H1 (cell line): ENCODE measurements around the gene C5orf24. TPM values are rescaled to one million over a fixed set of nuclear protein-coding genes. Genes with fewer than 3 reads are reported as not detected.

Experiments used
- CTCF ChIA-PET: fragments of 300-600 bp; sonication (Branson Sonifier 250); formaldehyde crosslinking; loops from one replicate; lab custom pipeline; 2021; ENCODE audit not compliant: partially characterized antibody; lab: Charles Lee
- POLR2A ChIA-PET: fragments of 300-600 bp; sonication (Branson Sonifier 250); formaldehyde crosslinking; loops from one replicate; lab custom pipeline; 2021; ENCODE audit warnings: inconsistent platforms; ENCODE audit not compliant: partially characterized antibody; lab: Charles Lee
- DNase-seq, 2 experiments: peaks; one replicate each; pipeline versions ENCODE4 v3.0.0 to v3.0.0-alpha.2; 2010 to 2022; ENCODE audit warnings: low spot score in 2 of 2, low read depth in 1 of 2, mixed read lengths in 1 of 2
- FAIRE-seq: peaks from 2 replicates; lab custom pipeline; 2011; peaks lifted over from hg19 to GRCh38; lab: Jason Lieb, UNC
- H2AFZ ChIP-seq: 2 replicates; pipeline ENCODE4 v1.8.1; 2012; ENCODE audit warnings: low read length, inconsistent platforms
- H2AK5ac ChIP-seq: 2 replicates; pipeline ENCODE4 v1.6.1; 2013; ENCODE audit warnings: low read depth, low read length
- H2BK120ac ChIP-seq: replicated peaks from 2 replicates; pipeline ENCODE3; 2013; ENCODE audit warnings: low read depth, low read length, inconsistent platforms
- H2BK12ac ChIP-seq: 2 replicates; pipeline ENCODE4 v1.6.1; 2013; ENCODE audit warnings: low read depth, low read length
- H2BK15ac ChIP-seq: 2 replicates; pipeline ENCODE4 v1.6.1; 2013; ENCODE audit warnings: low read length
- H2BK20ac ChIP-seq: 2 replicates; pipeline ENCODE4 v1.6.1; 2013; ENCODE audit warnings: low read length
- H2BK5ac ChIP-seq: 2 replicates; pipeline ENCODE4 v1.6.1; 2013; ENCODE audit warnings: low read depth, low read length
- H3K14ac ChIP-seq: 2 replicates; pipeline ENCODE4 v1.6.1; 2013; ENCODE audit warnings: inconsistent platforms; ENCODE audit not compliant: insufficient read length
- H3K18ac ChIP-seq: 2 replicates; pipeline ENCODE4 v1.6.1; 2013; ENCODE audit warnings: low read length; ENCODE audit errors: extremely low read depth
- H3K23ac ChIP-seq: 2 replicates; pipeline ENCODE4 v1.6.1; 2013; ENCODE audit warnings: inconsistent platforms; ENCODE audit not compliant: insufficient read length
- H3K23me2 ChIP-seq: 2 replicates; pipeline ENCODE4 v1.6.1; 2013; ENCODE audit warnings: low read depth, low read length
- H3K27ac ChIP-seq: 2 replicates; pipeline ENCODE4 v1.6.1; 2011; ENCODE audit warnings: low read depth, low read length, inconsistent platforms
- H3K27me3 ChIP-seq, 4 experiments: replicated peaks in 1 of 4; 1 replicate in 1 of 4; 2 replicates in 3 of 4; pipeline versions ENCODE4 v1.6.1 to v1.8.1; 2011 to 2013; ENCODE audit warnings: low read length in 3 of 4, mild to moderate bottlenecking in 3 of 4, inconsistent platforms in 2 of 4, mixed read lengths in 2 of 4, moderate library complexity in 1 of 4; ENCODE audit not compliant: control insufficient read depth in 3 of 4, insufficient read depth in 3 of 4; ENCODE audit errors: extremely low read depth in 1 of 4
- H3K36me3 ChIP-seq, 4 experiments: 2 replicates each; pipeline versions ENCODE4 v1.6.1 to v1.8.1; 2011 to 2013; ENCODE audit warnings: mild to moderate bottlenecking in 4 of 4, low read length in 3 of 4, moderate library complexity in 2 of 4, control low read depth in 1 of 4, inconsistent platforms in 1 of 4; ENCODE audit not compliant: insufficient read depth in 4 of 4, control insufficient read depth in 2 of 4
- H3K4ac ChIP-seq: replicated peaks from 2 replicates; pipeline ENCODE3; 2013; ENCODE audit warnings: low read length, low read depth, mixed read lengths, inconsistent platforms; ENCODE audit not compliant: insufficient read length
- H3K4me1 ChIP-seq, 4 experiments: replicated peaks in 1 of 4; 1 replicate in 1 of 4; 2 replicates in 3 of 4; pipeline versions ENCODE4 v1.6.1 to v1.8.1; 2011 to 2013; ENCODE audit warnings: low read length in 3 of 4, inconsistent platforms in 2 of 4, mixed read lengths in 1 of 4; ENCODE audit not compliant: insufficient read depth in 4 of 4, control insufficient read depth in 3 of 4
- H3K4me2 ChIP-seq, 2 experiments: 2 replicates each; pipeline versions ENCODE4 v1.6.1 to v1.8.1; 2011 to 2013; ENCODE audit warnings: low read depth in 2 of 2, low read length in 2 of 2, control low read depth in 1 of 2, inconsistent platforms in 1 of 2, mild to moderate bottlenecking in 1 of 2; ENCODE audit not compliant: insufficient read depth in 1 of 2
- H3K4me3 ChIP-seq, 4 experiments: fragments of 200-600, 300-600 bp in 1 of 4; sonication (generic), shearing (Covaris generic), sonication (Bioruptor Twin) in 1 of 4; 2 replicates each; pipeline versions ENCODE4 v1.5.1 to v1.8.1; 2011 to 2016; ENCODE audit warnings: low read length in 4 of 4, low read depth in 3 of 4, control low read depth in 2 of 4, inconsistent platforms in 2 of 4, mild to moderate bottlenecking in 2 of 4, mixed read lengths in 1 of 4, moderate library complexity in 1 of 4; ENCODE audit not compliant: insufficient read depth in 2 of 4; ENCODE audit errors: extremely low read depth in 1 of 4
- H3K56ac ChIP-seq: replicated peaks from 2 replicates; pipeline ENCODE3; 2013; ENCODE audit warnings: low read depth, mild to moderate bottlenecking, mixed read lengths, low read length, inconsistent platforms; ENCODE audit not compliant: insufficient read length
- H3K79me1 ChIP-seq: 2 replicates; pipeline ENCODE4 v1.6.1; 2013; ENCODE audit warnings: low read depth, low read length, control low read depth
- H3K79me2 ChIP-seq, 2 experiments: 2 replicates each; pipeline versions ENCODE4 v1.6.1 to v1.8.1; 2012 to 2013; ENCODE audit warnings: low read length in 2 of 2, mild to moderate bottlenecking in 2 of 2, inconsistent platforms in 1 of 2; ENCODE audit not compliant: insufficient read depth in 2 of 2, control insufficient read depth in 1 of 2
- H3K9ac ChIP-seq, 4 experiments: replicated peaks in 1 of 4; 1 replicate in 1 of 4; 2 replicates in 3 of 4; pipeline versions ENCODE4 v1.6.1 to v1.8.1; 2011 to 2013; ENCODE audit warnings: low read depth in 3 of 4, low read length in 3 of 4, control low read depth in 2 of 4, mild to moderate bottlenecking in 2 of 4, moderate library complexity in 2 of 4, inconsistent platforms in 1 of 4; ENCODE audit errors: extremely low read depth in 1 of 4
- H3K9me3 ChIP-seq, 2 experiments: 2 replicates each; pipeline versions ENCODE4 v1.6.1 to v1.8.1; 2012 to 2013; ENCODE audit warnings: mild to moderate bottlenecking in 2 of 2, moderate library complexity in 2 of 2, control low read depth in 1 of 2, inconsistent platforms in 1 of 2, low read depth in 1 of 2, low read length in 1 of 2, mixed read lengths in 1 of 2; ENCODE audit not compliant: insufficient read depth in 2 of 2
- H4K20me1 ChIP-seq, 2 experiments: replicated peaks in 1 of 2; 2 replicates each; pipeline versions ENCODE3 to v1.8.1; 2011 to 2013; ENCODE audit warnings: inconsistent platforms in 2 of 2, low read length in 2 of 2, mild to moderate bottlenecking in 1 of 2; ENCODE audit not compliant: insufficient read depth in 2 of 2, control insufficient read depth in 1 of 2
- H4K5ac ChIP-seq: 2 replicates; pipeline ENCODE4 v1.6.1; 2013; ENCODE audit warnings: low read length, low read depth, mixed read lengths, inconsistent platforms; ENCODE audit not compliant: insufficient read length
- H4K8ac ChIP-seq: 2 replicates; pipeline ENCODE4 v1.8.0; 2013; ENCODE audit warnings: mild to moderate bottlenecking, moderate library complexity, low read length, inconsistent platforms; ENCODE audit not compliant: insufficient read depth; ENCODE audit errors: extremely low read depth
- H4K91ac ChIP-seq: replicated peaks from 2 replicates; pipeline ENCODE3; 2013; ENCODE audit warnings: low read length, mixed read lengths, inconsistent platforms; ENCODE audit not compliant: insufficient read length
- CHD1 ChIP-seq: IDR thresholded peaks from 2 replicates; pipeline ENCODE4 v1.6.1; 2012; ENCODE audit warnings: low read depth, low read length, improper control_type of control experiment
- CHD2 ChIP-seq: IDR thresholded peaks from 2 replicates; pipeline ENCODE4 v1.6.1; 2012; ENCODE audit warnings: low read length, improper control_type of control experiment
- EGR1 ChIP-seq: IDR thresholded peaks from 2 replicates; pipeline ENCODE4 v1.6.1; 2011; ENCODE audit warnings: low read depth, low read length, borderline replicate concordance
- GABPA ChIP-seq: IDR thresholded peaks from 2 replicates; pipeline ENCODE4 v1.6.1; 2011; ENCODE audit warnings: mild to moderate bottlenecking, low read length, moderate library complexity, borderline replicate concordance; ENCODE audit not compliant: insufficient read depth
- WGBS, 2 experiments: shearing (Covaris generic) in 1 of 2; methylation state at CpG; one replicate each; pipeline versions ENCODE4 v1.1.6 to v1.1.7; 2013 to 2015; ENCODE audit warnings: low lambda C conversion rate in 2 of 2, mixed read lengths in 2 of 2, inconsistent platforms in 1 of 2, low coverage in 1 of 2, missing lambda C conversion rate in 1 of 2; ENCODE audit not compliant: insufficient replicate concordance in 2 of 2, insufficient coverage in 1 of 2, insufficient read length in 1 of 2; ENCODE audit errors: extremely low coverage in 1 of 2, missing lambda C conversion rate in 1 of 2; 5-methylcytosine and 5-hydroxymethylcytosine counted together
- polyA plus RNA-seq, 7 experiments: library from polyadenylated mRNA; depleted of rRNA in 3 of 7; stranded (reverse) in 5 of 7; unstranded in 2 of 7; fragments of >200 nt in 5 of 7; fragments of 200-250 nt in 2 of 7; gene quantifications; 1 replicate in 5 of 7; 2 replicates in 1 of 7; 4 replicates in 1 of 7; pipeline versions ENCODE4 v1.2.1 to v1.2.3, GENCODE V29; 2011 to 2013; ENCODE audit warnings: missing spikeins in 2 of 7, mixed read lengths in 2 of 7
- total RNA-seq: library from RNA; stranded (reverse); fragmentation: NEBNext Ultra II Directional; extraction: Animal tissue kit (Norgen Biotek cat#: 25700); gene quantifications from 2 replicates; pipeline ENCODE4 v1.2.1, GENCODE V29; 2021

Gene C5orf24
- total and polyA plus RNA-seq, 2 of the 8 experiments (the other 6 are each of a cell fraction or from before 2014, with no cell fraction given), result 11.1 to 20.2 TPM

- Histone ChIP-seq H3K36me3 (peaks cover 0 to 38% (median 10%) of the 10 kb centered on the region in 4 experiments; a peak in 5 of 8 replicates), H3K56ac (no peak overlapping the region), H4K91ac (no peak overlapping the region), H2BK20ac (no peak overlapping the region), H4K8ac (no peak overlapping the region), H3K4ac (no peak overlapping the region), H2BK120ac (no peak overlapping the region), H3K9me3 (no peaks in the 10 kb centered on the region), H2BK15ac (no peak overlapping the region), H3K9ac (no peak overlapping the region), H3K23ac (no peak overlapping the region), H3K27ac (no peak overlapping the region), H4K20me1 (no peaks in the 10 kb centered on the region), H3K14ac (no peak overlapping the region), H3K79me2 (no peaks in the 10 kb centered on the region), H3K27me3 (no peaks in the 10 kb centered on the region), H3K4me2 (no peak overlapping the region), H3K23me2 (no peaks in the 10 kb centered on the region), H2BK5ac (no peak overlapping the region), H2AFZ (no peak overlapping the region), H2AK5ac (no peak overlapping the region), H3K4me1 (no peaks in the 10 kb centered on the region), H3K79me1 (no peaks in the 10 kb centered on the region), H3K4me3 (no peak overlapping the region), H2BK12ac (no peak overlapping the region), H3K18ac (no peak overlapping the region), H4K5ac (no peak overlapping the region)
- POLR2A ChIA-PET, result interaction anchor here (3.0 kb wide), 1 partner anchor 10 kb away, joined by 12 read pairs; no protein-coding TSS in a partner anchor
- DNase-seq (no peak), FAIRE-seq (peak; percentile 13)
- CTCF ChIA-PET, result interaction anchor here (0.6 kb wide), 1 partner anchor 30 kb away, joined by 3 read pairs; no protein-coding TSS in a partner anchor
- 93% methylated on average over 3 of the region's 3 CpGs; no CpG with 5 or more reads in 1 of the 2 experiments for WGBS, 2 experiments
- TF ChIP-seq CHD1 (no peak), EGR1 (no peak), GABPA (no peak), CHD2 (no peak)
Measured at GRCh38 chr5:134857401-134857800, 11.6 kb downstream of the C5orf24 start.
